Left ventricle myocardium inferior (tissue), 1 donor: Measurements from ENCODE around the gene TMEM255A. TPM values are rescaled to one million over a fixed set of nuclear protein-coding genes. Genes with fewer than 3 reads are reported as not detected.

Source experiments
- DNase-seq: peaks from one replicate; pipeline ENCODE4 v3.0.0-alpha.2; 2020
- H3K27ac ChIP-seq: fragments of 200-600 bp; replicated peaks from 2 replicates; pipeline ENCODE4 v1.8.0; 2021
- H3K27me3 ChIP-seq: fragments of 200-600 bp; 2 replicates; pipeline ENCODE4 v1.8.0; 2021; ENCODE audit warnings: low read depth
- H3K36me3 ChIP-seq: fragments of 200-600 bp; 2 replicates; pipeline ENCODE4 v1.8.0; 2021
- H3K4me1 ChIP-seq: fragments of 200-600 bp; 2 replicates; pipeline ENCODE4 v1.8.0; 2021
- H3K4me3 ChIP-seq: fragments of 200-600 bp; 2 replicates; pipeline ENCODE4 v1.8.0; 2021; ENCODE audit warnings: mild to moderate bottlenecking, moderate library complexity
- H3K9me3 ChIP-seq: fragments of 200-600 bp; replicated peaks from 2 replicates; pipeline ENCODE4 v1.8.0; 2021
- intact Hi-C: fragments of 100-400 bp; cut with micrococcal nuclease; formaldehyde crosslinking; loops from one replicate; pipeline ENCODE4 v1.11.0; 2022
- total RNA-seq: library from RNA; stranded (reverse); fragmentation: NEBNext Ultra II Directional; extraction: Animal tissue kit (Norgen Biotek cat#: 25700); gene quantifications from one replicate; pipeline ENCODE4 v1.2.1, GENCODE V29; 2021
- TF ChIP-seq, protein P1 (sequence below): fragments of 200-600 bp; IDR thresholded peaks from 2 replicates; pipeline ENCODE4 v1.8.0; 2021; ENCODE audit warnings: antibody characterized with exemption, mild to moderate bottlenecking, borderline replicate concordance
- donor health status: DM: no; HTN: yes; CAD: no; lungs with severe emphysema.

The TMEM255A gene
- total RNA-seq, 1 donor from 2014 or later, result 0.38 TPM

DNA sequence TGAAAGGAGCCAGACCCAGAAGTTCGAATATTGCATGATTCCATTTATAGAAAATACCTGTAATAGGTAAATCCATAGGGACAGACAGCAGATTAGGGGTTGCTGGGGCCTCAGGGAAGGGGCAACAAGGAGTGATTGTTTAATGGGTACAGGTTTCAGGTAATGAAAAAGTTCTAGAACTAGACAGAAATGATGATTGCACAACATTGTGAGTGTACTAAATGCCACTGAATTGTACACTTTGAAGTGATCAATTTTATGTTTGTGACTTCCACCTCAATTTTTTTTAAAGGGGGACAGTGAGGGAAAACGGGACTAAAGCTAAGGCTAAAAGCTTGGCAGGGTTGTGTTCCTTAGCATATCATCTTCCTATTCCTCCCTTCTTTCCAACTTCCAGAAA is 37.1 kb downstream of the TMEM255A start:
- intact Hi-C loops, result no loop called here
- H3K9me3 ChIP-seq, result no peaks in the 10 kb centered on the region
- H3K4me1 ChIP-seq, result no peaks in the 10 kb centered on the region
- H3K36me3 ChIP-seq, result no peaks in the 10 kb centered on the region
- no peak for DNase-seq
- H3K4me3 ChIP-seq, result no peak overlapping the region
- no peaks in the 10 kb centered on the region for H3K27me3 ChIP-seq
- TF ChIP-seq, protein P1, sequence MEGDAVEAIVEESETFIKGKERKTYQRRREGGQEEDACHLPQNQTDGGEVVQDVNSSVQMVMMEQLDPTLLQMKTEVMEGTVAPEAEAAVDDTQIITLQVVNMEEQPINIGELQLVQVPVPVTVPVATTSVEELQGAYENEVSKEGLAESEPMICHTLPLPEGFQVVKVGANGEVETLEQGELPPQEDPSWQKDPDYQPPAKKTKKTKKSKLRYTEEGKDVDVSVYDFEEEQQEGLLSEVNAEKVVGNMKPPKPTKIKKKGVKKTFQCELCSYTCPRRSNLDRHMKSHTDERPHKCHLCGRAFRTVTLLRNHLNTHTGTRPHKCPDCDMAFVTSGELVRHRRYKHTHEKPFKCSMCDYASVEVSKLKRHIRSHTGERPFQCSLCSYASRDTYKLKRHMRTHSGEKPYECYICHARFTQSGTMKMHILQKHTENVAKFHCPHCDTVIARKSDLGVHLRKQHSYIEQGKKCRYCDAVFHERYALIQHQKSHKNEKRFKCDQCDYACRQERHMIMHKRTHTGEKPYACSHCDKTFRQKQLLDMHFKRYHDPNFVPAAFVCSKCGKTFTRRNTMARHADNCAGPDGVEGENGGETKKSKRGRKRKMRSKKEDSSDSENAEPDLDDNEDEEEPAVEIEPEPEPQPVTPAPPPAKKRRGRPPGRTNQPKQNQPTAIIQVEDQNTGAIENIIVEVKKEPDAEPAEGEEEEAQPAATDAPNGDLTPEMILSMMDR, result no peak
- peak overlapping the region; percentile 36 for H3K27ac ChIP-seq

DNA sequence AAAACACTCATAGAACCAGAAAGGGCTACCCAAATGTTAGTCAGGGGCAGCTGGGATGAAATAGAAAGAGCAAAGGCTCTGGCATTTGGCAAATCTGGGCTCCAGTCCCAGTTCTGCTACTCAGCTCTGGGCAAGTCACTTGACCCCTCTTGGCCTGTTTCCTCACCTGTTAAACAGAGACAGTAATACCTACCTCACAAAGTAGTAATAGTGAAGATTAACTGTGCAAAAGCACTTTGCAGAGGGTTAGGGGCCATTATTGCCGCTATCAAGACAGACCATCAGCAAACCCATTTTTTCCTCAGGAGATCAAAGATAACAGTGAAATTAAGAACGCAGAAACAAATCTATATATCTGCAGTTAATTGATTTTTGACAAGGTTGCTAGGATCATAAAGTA is 40.0 kb downstream of the TMEM255A start:
- DNase-seq, result no peak
- H3K4me3 ChIP-seq, result no peak overlapping the region

DNA sequence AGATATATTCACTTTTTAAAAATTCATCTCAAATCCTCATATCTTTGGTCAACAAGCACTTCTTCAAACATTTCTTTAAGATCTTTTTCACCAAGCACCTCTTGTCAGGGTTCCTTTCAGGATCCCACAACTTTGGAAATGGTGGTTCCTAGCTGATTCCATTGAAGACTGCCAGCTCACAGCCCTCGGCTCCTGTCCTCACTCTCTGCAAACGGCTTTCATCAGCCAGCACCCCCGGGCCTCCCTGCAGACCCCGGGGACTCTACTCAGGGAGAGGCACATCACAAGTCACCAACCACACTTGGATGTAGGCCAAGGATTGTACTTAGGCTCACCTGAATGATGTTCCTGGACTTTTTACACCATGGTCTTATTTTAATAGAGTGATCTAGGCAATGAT is 40.7 kb downstream of the TMEM255A start:
- no peak for DNase-seq
- no peaks in the 10 kb centered on the region for H3K36me3 ChIP-seq
- no peaks in the 10 kb centered on the region for H3K27me3 ChIP-seq
- no peak overlapping the region for H3K27ac ChIP-seq
- no peak overlapping the region for H3K4me3 ChIP-seq
- intact Hi-C loops, result no loop called here
- TF ChIP-seq, protein P1, result no peak
- H3K9me3 ChIP-seq, result no peaks in the 10 kb centered on the region
- no peaks in the 10 kb centered on the region for H3K4me1 ChIP-seq

More for the DNA sequence above, 40.0 kb downstream of the TMEM255A start:
- intact Hi-C loops, result no loop called here
- H3K9me3 ChIP-seq, result no peaks in the 10 kb centered on the region
- H3K27ac ChIP-seq, result no peak overlapping the region
- no peaks in the 10 kb centered on the region for H3K36me3 ChIP-seq
- TF ChIP-seq, protein P1, result no peak
- H3K4me1 ChIP-seq, result no peaks in the 10 kb centered on the region
- H3K27me3 ChIP-seq, result no peaks in the 10 kb centered on the region

DNA sequence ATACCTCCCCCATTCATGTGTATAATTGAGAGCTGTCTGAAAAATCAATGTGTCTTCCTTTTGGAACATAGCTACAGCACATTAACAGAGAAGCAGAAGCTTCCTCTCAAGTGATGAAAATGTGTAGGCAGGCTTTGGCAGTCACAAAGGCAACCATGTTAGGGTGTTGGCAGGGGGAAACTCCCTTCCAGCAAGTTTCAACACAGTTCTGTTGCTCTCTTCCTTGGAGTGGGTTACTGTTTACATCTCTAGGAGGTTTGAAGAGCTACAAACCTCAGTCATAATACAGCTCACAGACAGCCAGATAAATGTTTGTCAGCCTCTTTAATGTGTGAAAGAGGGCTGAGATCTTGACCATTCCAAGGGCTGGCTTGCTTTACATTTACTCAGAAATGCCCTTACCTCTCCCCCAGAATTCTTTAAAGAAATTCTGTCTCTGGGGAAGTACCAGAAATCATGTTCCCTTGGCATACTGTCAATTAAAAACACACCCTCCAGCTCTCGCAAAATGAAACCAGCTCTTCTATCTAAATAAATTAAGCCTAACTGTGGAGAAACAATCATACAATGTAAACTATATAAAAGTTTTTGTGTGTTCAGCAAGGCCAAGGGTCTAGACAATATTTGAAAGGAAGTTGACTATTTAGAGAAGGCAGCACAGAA is 41.8 kb downstream of the TMEM255A start:
- Histone ChIP-seq H3K36me3 (no peaks in the 10 kb centered on the region), H3K4me1 (no peaks in the 10 kb centered on the region), H3K9me3 (no peaks in the 10 kb centered on the region), H3K4me3 (no peak overlapping the region), H3K27me3 (no peaks in the 10 kb centered on the region), H3K27ac (peak overlapping the region; percentile 33)
- TF ChIP-seq, protein P1, result no peak
- DNase-seq, result no peak
- intact Hi-C loops, result no loop called here

DNA sequence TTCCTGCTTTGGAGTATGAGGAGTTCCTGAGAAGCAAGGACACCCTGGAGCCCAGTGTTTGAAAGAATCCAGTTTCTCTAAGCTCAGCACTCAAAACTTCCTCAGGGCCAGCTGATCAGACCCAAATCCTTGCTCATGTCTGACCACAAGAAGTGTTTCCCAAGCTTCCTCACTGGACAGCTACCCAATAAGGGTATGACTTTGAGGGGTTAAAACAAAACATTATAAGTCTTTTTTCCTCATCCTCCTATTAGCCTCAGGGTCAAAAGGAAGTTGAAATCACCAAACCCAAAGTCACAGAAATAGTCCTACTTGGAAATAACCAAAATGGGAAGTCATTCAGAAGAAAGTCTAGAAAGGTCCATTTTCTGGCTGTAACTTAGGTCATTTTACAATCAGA is 46.9 kb downstream of the TMEM255A start:
- DNase-seq, result no peak
- intact Hi-C loops, result no loop called here
- no peaks in the 10 kb centered on the region for H3K4me1 ChIP-seq
- H3K27me3 ChIP-seq, result no peaks in the 10 kb centered on the region
- H3K9me3 ChIP-seq, result no peaks in the 10 kb centered on the region
- TF ChIP-seq, protein P1, result no peak
- H3K4me3 ChIP-seq, result no peak overlapping the region
- no peaks in the 10 kb centered on the region for H3K36me3 ChIP-seq
- H3K27ac ChIP-seq, result no peak overlapping the region
